ENCODE results near the gene XIRP2. TPM values are rescaled to one million over a fixed set of nuclear protein-coding genes. Genes with fewer than 3 reads are reported as not detected.
"Not testable (repeated sequence)": the region's sequence is repeated elsewhere in the genome, so short reads cannot be mapped to it uniquely, and the experiment has no call there.

Gene XIRP2
- total RNA-seq, 2 experiments from 2014 or later, result not detected

GRCh38 chr2:167265722-167266121 lies 377.4 kb downstream of the XIRP2 start:
- ChIA-PET CTCF (no interaction called here), POLR2A (no interaction called here)

DNA sequence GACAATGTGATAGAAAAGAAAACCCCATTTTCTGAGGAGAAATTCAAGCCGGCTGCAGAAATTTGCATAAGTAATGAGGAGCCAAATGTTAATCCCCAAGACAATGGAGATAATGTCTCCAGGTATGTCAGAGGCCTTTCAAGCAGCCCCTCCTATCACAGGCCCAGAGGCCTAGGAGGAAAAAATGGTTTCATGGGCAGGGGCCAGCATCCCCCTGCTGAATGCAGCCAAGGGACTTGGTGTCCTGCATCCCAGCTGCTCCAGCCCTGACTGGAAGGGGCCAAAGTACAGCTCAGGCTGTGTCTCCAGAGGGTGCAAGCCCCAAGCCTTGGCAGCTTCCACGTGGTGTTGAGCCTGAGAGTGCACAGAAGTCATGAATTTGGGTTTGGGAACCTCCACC lies 380.0 kb downstream of the XIRP2 start:
- POLR2A ChIA-PET, CTCF ChIA-PET: not testable (repeated sequence)

DNA sequence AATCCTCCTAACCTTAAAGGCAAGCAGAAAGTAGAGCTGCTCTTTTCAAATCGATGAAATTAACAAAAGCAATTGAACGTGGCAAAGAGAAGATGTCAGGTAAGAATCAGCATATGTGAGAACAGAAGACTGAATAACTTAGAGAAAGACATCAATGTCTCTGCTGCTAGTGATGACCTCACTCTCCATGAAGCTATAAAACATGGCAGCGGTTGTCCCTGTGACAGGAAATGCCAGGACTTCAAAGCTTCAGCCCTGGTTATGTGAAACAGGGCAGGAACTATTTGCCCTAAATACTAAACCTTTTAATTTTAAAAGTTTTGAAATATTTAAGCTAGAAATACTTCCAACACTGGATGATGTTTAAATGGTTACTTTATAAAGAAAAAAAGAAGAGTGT lies 383.7 kb downstream of the XIRP2 start:
- ChIA-PET CTCF (no interaction called here), POLR2A (no interaction called here)

- ChIA-PET CTCF (no interaction called here), POLR2A (no interaction called here)
Measured at GRCh38 chr2:167275046-167275445, 386.8 kb downstream of the XIRP2 start.

DNA sequence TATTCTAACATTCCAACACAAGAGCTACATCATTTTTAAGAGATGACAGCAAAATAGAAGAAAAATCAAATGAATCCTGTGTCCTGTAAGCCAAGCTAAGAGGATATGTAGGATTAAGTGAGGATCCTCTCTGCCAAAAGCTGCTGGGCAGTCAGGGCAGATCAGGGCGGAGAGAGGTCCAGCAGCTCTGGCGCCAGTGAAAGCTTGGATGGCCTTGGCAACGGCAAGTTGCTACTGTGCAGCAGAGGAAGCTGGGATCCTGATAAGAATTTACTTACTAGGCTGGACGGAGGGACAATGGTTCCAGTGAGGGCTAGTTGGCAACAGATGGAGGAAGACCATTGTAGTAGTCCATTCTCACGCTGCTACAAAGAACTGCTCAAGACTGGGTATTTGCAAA lies 391.5 kb downstream of the XIRP2 start:
- ChIA-PET POLR2A (no interaction called here), CTCF (no interaction called here)

DNA sequence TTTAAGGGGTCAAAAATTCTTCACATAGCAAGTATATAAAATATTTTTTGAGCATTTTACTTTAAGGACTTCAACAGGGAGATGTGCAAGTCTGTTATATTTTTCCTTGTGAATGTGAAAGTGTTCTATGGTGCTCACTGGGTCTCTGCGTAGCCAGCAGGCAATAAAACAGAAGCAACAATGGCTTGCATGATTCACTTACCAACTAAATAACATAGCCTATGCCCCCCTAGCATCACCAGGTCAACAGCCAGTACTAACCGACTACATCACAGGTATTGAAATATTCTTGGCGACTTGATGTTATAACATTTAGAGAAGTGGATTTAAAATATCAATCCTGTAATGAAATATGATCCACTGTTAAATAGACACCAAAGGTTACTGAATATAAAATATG lies 398.9 kb downstream of the XIRP2 start:
- ChIA-PET CTCF (no interaction called here), POLR2A (no interaction called here)

GRCh38 chr2:167289651-167290410 lies 401.6 kb downstream of the XIRP2 start:
- ChIA-PET POLR2A (no interaction called here), CTCF (no interaction called here)

DNA sequence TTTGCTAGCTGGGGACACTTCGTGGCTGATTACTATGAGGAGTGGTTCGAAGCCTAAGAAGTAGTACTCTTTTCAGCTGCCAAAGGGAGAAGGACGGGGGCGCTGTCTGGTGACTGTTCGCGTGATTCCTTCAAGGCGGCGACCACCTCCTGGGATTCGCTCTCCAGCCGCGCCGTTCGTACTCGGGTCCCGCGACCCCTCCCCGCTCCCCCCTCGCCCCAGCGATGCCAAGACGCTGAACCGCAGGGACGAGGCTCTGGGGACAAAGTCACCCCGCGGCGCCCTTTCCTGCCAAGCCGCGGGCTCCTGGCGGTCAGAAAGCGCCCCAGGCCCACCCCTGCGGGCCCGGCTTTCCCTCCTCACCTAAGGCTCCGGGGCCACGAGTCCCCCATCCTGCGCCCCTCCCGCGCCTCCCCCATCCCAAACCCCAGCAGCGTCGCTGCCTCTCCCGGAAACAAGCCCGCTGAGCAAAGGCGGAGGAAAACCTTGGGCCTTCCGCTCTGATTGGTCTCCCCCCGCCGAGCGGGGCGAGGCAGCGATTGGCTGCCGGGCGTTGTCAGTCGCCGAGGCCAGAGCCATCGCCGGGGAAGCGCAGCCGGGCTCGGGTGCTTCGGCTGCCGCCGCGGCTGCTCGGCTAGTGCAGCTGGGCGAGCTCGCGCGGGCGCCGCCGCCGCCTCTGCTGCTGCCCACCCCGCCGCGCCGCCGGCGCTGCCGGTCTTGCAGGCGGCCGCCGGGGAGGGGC lies 404.3 kb downstream of the XIRP2 start, which contains the start of gene B3GALT1:
Gene B3GALT1 (plus strand): TSS at position 572 of the 742 bp plus-strand sequence.
- POLR2A ChIA-PET, result no interaction called here
- CTCF ChIA-PET, result no interaction called here

GRCh38 chr2:167293172-167293781 lies 405.0 kb downstream of the XIRP2 start:
- ChIA-PET POLR2A (no interaction called here), CTCF (no interaction called here)

GRCh38 chr2:167293943-167294775 lies 405.9 kb downstream of the XIRP2 start:
- ChIA-PET CTCF (no interaction called here), POLR2A (no interaction called here)

GRCh38 chr2:167294776-167295140 lies 406.5 kb downstream of the XIRP2 start:
- POLR2A ChIA-PET, result no interaction called here
- CTCF ChIA-PET, result no interaction called here

GRCh38 chr2:167297292-167297691 lies 409.0 kb downstream of the XIRP2 start:
- ChIA-PET POLR2A (no interaction called here), CTCF (no interaction called here)

DNA sequence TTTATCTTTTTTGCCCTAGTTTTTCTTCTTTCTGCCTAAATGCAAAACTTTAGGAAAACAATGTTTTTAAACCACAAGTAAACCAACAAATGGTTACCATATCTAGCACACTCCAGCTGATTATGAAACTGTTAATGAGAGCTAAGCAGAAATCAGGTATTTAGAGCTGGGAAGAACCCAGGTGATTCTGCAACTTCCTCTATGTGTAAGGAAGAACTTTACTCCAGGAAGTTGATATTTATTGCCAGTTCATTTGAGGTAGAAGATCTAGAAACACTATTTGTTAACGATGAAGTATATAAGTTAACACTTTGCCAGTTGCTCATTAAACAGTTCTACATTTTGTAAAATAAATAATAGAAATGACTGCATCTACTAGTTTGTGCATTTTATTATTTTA lies 409.7 kb downstream of the XIRP2 start:
- ChIA-PET POLR2A (no interaction called here), CTCF (no interaction called here)
